Measurements from ENCODE around the gene GJB2.
"Not testable (repeated sequence)": the region's sequence is repeated elsewhere in the genome, so short reads cannot be mapped to it uniquely, and the experiment has no call there.

GJB2 gene

GRCh38 chr13:20168396-20168795 is 24.3 kb downstream of the GJB2 start:
- FAIRE-seq, result no peak
- no peak for DNase-seq (ENCODE audit: low spot score)

- FAIRE-seq, result no peak
- DNase-seq (ENCODE audit: low spot score), result no peak
Observed at GRCh38 chr13:20165417-20166257, 27.1 kb downstream of the GJB2 start.

GRCh38 chr13:20161951-20162300 is 30.8 kb downstream of the GJB2 start:
- FAIRE-seq (no peak), DNase-seq (ENCODE audit: low spot score) (no peak)

- FAIRE-seq (no peak), DNase-seq (ENCODE audit: low spot score) (no peak)
Observed at GRCh38 chr13:20161275-20161950, 31.3 kb downstream of the GJB2 start.

- FAIRE-seq, result no peak
- DNase-seq (ENCODE audit: low spot score), result no peak
Observed at GRCh38 chr13:20160306-20161274, 32.1 kb downstream of the GJB2 start, which contains the start of gene GJA3. GJA3 (minus strand) TSS chr13:20161052; CDS start chr13:20143288, 17,764 bp downstream.

- DNase-seq (ENCODE audit: low spot score) (no peak), FAIRE-seq (no peak)
Observed at GRCh38 chr13:20159646-20160305, 33.0 kb downstream of the GJB2 start.

GRCh38 chr13:20157151-20157796 is 35.5 kb downstream of the GJB2 start:
- DNase-seq (ENCODE audit: low spot score), result no peak
- no peak for FAIRE-seq

GRCh38 chr13:20156702-20157101 is 36.0 kb downstream of the GJB2 start:
- FAIRE-seq (no peak), DNase-seq (ENCODE audit: low spot score) (no peak)

GRCh38 chr13:20153290-20153689 is 39.4 kb downstream of the GJB2 start:
- not testable (repeated sequence) for FAIRE-seq; DNase-seq (ENCODE audit: low spot score)

GRCh38 chr13:20151612-20152011 is 41.1 kb downstream of the GJB2 start:
- no peak for FAIRE-seq
- no peak for DNase-seq (ENCODE audit: low spot score)

GRCh38 chr13:20151016-20151415 is 41.7 kb downstream of the GJB2 start:
- FAIRE-seq, result no peak
- DNase-seq (ENCODE audit: low spot score), result no peak

GRCh38 chr13:20150561-20150960 is 42.2 kb downstream of the GJB2 start:
- FAIRE-seq, result no peak
- DNase-seq (ENCODE audit: low spot score), result no peak

GRCh38 chr13:20149762-20150161 is 43.0 kb downstream of the GJB2 start:
- FAIRE-seq (no peak), DNase-seq (ENCODE audit: low spot score) (no peak)

- no peak for FAIRE-seq
- DNase-seq (ENCODE audit: low spot score), result no peak
Observed at GRCh38 chr13:20148501-20149183, 44.1 kb downstream of the GJB2 start.

- DNase-seq (ENCODE audit: low spot score), result no peak
- FAIRE-seq, result no peak
Observed at GRCh38 chr13:20146381-20146780, 46.4 kb downstream of the GJB2 start.

GRCh38 chr13:20145521-20145920 is 47.2 kb downstream of the GJB2 start:
- FAIRE-seq, result no peak
- no peak for DNase-seq (ENCODE audit: low spot score)

- FAIRE-seq (no peak), DNase-seq (ENCODE audit: low spot score) (no peak)
Observed at GRCh38 chr13:20144141-20144850, 48.4 kb downstream of the GJB2 start.

GRCh38 chr13:20142927-20143480 is 49.7 kb downstream of the GJB2 start:
- FAIRE-seq (no peak), DNase-seq (ENCODE audit: low spot score) (no peak)

Data from urothelium cell line (cell line).